IMR-90 (cell line): ENCODE results near the gene KANSL3. TPM values are rescaled to one million over a fixed set of nuclear protein-coding genes. Genes with fewer than 3 reads are reported as not detected.

Experiments used
- ATAC-seq: fragments of 200-7000 bp; cut with Tn5 transposase; 2 replicates; pipeline ENCODE4 v1.9.1; 2020; ENCODE audit warnings: low read depth, mild to moderate bottlenecking, moderate library complexity
- BruUV-seq: library from RNA; stranded (reverse); fragments of 400-500 nt; replicated peaks from 2 replicates; lab custom pipeline; 2021; lab: Mats Ljungman, UMichigan
- CTCF ChIA-PET: fragments of 300-600 bp; formaldehyde crosslinking; extraction: SDS; loops from one replicate; lab custom pipeline; 2021; ENCODE audit warnings: antibody characterized with exemption; lab: Yijun Ruan, JAX
- POLR2A ChIA-PET: fragments of 300-600 bp; sonication (Branson Sonifier 250); formaldehyde crosslinking; loops from one replicate; lab custom pipeline; 2022; ENCODE audit warnings: antibody characterized with exemption; ENCODE audit not compliant: unreplicated experiment; lab: Charles Lee
- DNase-seq: peaks from one replicate; pipeline ENCODE4 v3.0.0; 2013
- H2AFZ ChIP-seq: replicated peaks from 2 replicates; pipeline ENCODE3; 2013; ENCODE audit warnings: low read length, mild to moderate bottlenecking; ENCODE audit not compliant: poor library complexity
- H2AK5ac ChIP-seq: 2 replicates; pipeline ENCODE4 v1.6.1; 2013; ENCODE audit warnings: low read depth, low read length, inconsistent platforms
- H2AK9ac ChIP-seq: replicated peaks from 2 replicates; pipeline ENCODE3; 2013; ENCODE audit warnings: mild to moderate bottlenecking, low read depth, low read length, moderate library complexity; ENCODE audit not compliant: poor library complexity
- H2BK120ac ChIP-seq: 2 replicates; pipeline ENCODE4 v1.6.1; 2013; ENCODE audit warnings: low read depth, low read length, inconsistent platforms
- H2BK15ac ChIP-seq: 3 replicates; pipeline ENCODE4 v1.6.1; 2013; ENCODE audit warnings: low read depth, low read length, inconsistent platforms
- H2BK20ac ChIP-seq: 2 replicates; pipeline ENCODE4 v1.6.1; 2013; ENCODE audit warnings: low read depth, mild to moderate bottlenecking, inconsistent platforms, low read length, moderate library complexity
- H2BK5ac ChIP-seq: 2 replicates; pipeline ENCODE4 v1.6.1; 2013; ENCODE audit warnings: mild to moderate bottlenecking, low read depth, low read length, inconsistent platforms; ENCODE audit not compliant: poor library complexity, severe bottlenecking
- H3K14ac ChIP-seq: replicated peaks from 2 replicates; pipeline ENCODE4 v1.6.1; 2013; ENCODE audit warnings: low read depth, low read length, inconsistent platforms
- H3K18ac ChIP-seq: 2 replicates; pipeline ENCODE4 v1.6.1; 2013; ENCODE audit warnings: low read depth, low read length, control low read depth
- H3K23ac ChIP-seq: 2 replicates; pipeline ENCODE4 v1.6.1; 2013; ENCODE audit warnings: low read depth, low read length, inconsistent platforms
- H3K27ac ChIP-seq: 2 replicates; pipeline ENCODE4 v1.5.1; 2013; ENCODE audit warnings: mild to moderate bottlenecking, control low read depth, low read length; ENCODE audit not compliant: insufficient read depth
- H3K27me3 ChIP-seq: 2 replicates; pipeline ENCODE4 v1.6.1; 2013; ENCODE audit warnings: low read length; ENCODE audit not compliant: control insufficient read depth, insufficient read depth
- H3K36me3 ChIP-seq: 2 replicates; pipeline ENCODE4 v1.6.1; 2013; ENCODE audit warnings: low read length, mixed read lengths; ENCODE audit not compliant: control insufficient read depth, insufficient read depth
- H3K4ac ChIP-seq: 2 replicates; pipeline ENCODE4 v1.6.1; 2013; ENCODE audit warnings: low read depth, low read length, inconsistent platforms
- H3K4me1 ChIP-seq: 2 replicates; pipeline ENCODE4 v1.6.1; 2013; ENCODE audit warnings: low read length, mixed read lengths; ENCODE audit not compliant: control insufficient read depth, insufficient read depth
- H3K4me2 ChIP-seq: 2 replicates; pipeline ENCODE4 v1.6.1; 2013; ENCODE audit warnings: low read depth, mild to moderate bottlenecking, control low read depth, low read length, moderate library complexity
- H3K4me3 ChIP-seq: 2 replicates; pipeline ENCODE4 v1.5.1; 2013; ENCODE audit warnings: low read depth, mild to moderate bottlenecking, control low read depth, low read length, moderate library complexity; ENCODE audit not compliant: insufficient read depth
- H3K56ac ChIP-seq: 2 replicates; pipeline ENCODE4 v1.6.1; 2013; ENCODE audit warnings: low read length, inconsistent platforms; ENCODE audit not compliant: insufficient read depth; ENCODE audit errors: extremely low read depth
- H3K79me1 ChIP-seq, 2 experiments: 2 replicates each; pipeline ENCODE4 v1.6.1; 2013; ENCODE audit warnings: low read length in 2 of 2, inconsistent platforms in 1 of 2, low read depth in 1 of 2
- H3K9ac ChIP-seq: 2 replicates; pipeline ENCODE4 v1.6.1; 2013; ENCODE audit warnings: low read depth, low read length, control low read depth
- H3K9me1 ChIP-seq: 2 replicates; pipeline ENCODE4 v1.6.1; 2013; ENCODE audit warnings: low read length, inconsistent platforms; ENCODE audit not compliant: insufficient read depth
- H3K9me3 ChIP-seq: 2 replicates; pipeline ENCODE4 v1.6.1; 2013; ENCODE audit warnings: low read length; ENCODE audit not compliant: control insufficient read depth, insufficient read depth
- H4K20me1 ChIP-seq: 2 replicates; pipeline ENCODE4 v1.6.1; 2013; ENCODE audit warnings: low read length, inconsistent platforms; ENCODE audit not compliant: insufficient read depth
- H4K5ac ChIP-seq: 2 replicates; pipeline ENCODE4 v1.6.1; 2013; ENCODE audit warnings: mild to moderate bottlenecking, low read depth, low read length, control low read depth
- H4K8ac ChIP-seq, 2 experiments: 2 replicates each; pipeline ENCODE4 v1.6.1; 2013; ENCODE audit warnings: low read depth in 2 of 2, low read length in 2 of 2, control low read depth in 1 of 2, inconsistent platforms in 1 of 2
- H4K91ac ChIP-seq: 2 replicates; pipeline ENCODE4 v1.6.1; 2013; ENCODE audit warnings: low read depth, low read length, inconsistent platforms; ENCODE audit not compliant: insufficient read depth
- CEBPB ChIP-seq: IDR thresholded peaks from 2 replicates; pipeline ENCODE4 v1.6.1; 2012; ENCODE audit warnings: low read depth, low read length, improper control_type of control experiment
- NFE2L2 ChIP-seq: fragments of 150-350 bp; IDR thresholded peaks from 2 replicates; pipeline ENCODE4 v1.6.1; 2016; ENCODE audit warnings: low read depth, mild to moderate bottlenecking, low read length
- RAD21 ChIP-seq: IDR thresholded peaks from 2 replicates; pipeline ENCODE4 v1.6.1; 2012; ENCODE audit warnings: low read length, improper control_type of control experiment
- RCOR1 ChIP-seq: IDR thresholded peaks from 2 replicates; pipeline ENCODE4 v1.6.1; 2012; ENCODE audit warnings: mild to moderate bottlenecking, low read length, improper control_type of control experiment; ENCODE audit not compliant: insufficient replicate concordance
- RFX5 ChIP-seq: IDR thresholded peaks from 2 replicates; pipeline ENCODE4 v1.8.0; 2012; ENCODE audit warnings: low read depth, mild to moderate bottlenecking, low read length, moderate library complexity
- SMC3 ChIP-seq: fragments of 150-350 bp; IDR thresholded peaks from 2 replicates; pipeline ENCODE4 v1.6.1; 2016; ENCODE audit warnings: low read depth, mild to moderate bottlenecking, antibody characterized with exemption, low read length, moderate library complexity
- WGBS, 2 experiments: methylation state at CpG; one replicate each; pipeline versions ENCODE4 v1.1.5 to v1.1.7; 2013; ENCODE audit warnings: missing lambda C conversion rate in 2 of 2; ENCODE audit not compliant: insufficient read length in 1 of 2; ENCODE audit errors: extremely low coverage in 2 of 2; 5-methylcytosine and 5-hydroxymethylcytosine counted together
- dilution Hi-C: fragments of 300-500 bp; cut with HindIII; formaldehyde crosslinking; loops from one replicate; pipeline ENCODE4 v1.14.3; 2018; ENCODE audit warnings: low sequenced_read_pairs; ENCODE audit not compliant: unreplicated experiment
- in situ Hi-C: fragments of 300-500 bp; cut with MboI; formaldehyde crosslinking; loops from 3 replicates; pipeline ENCODE4 v1.14.3; 2019; ENCODE audit warnings: low sequenced_read_pairs, inconsistent platforms, mixed read lengths
- intact Hi-C: fragments of 100-400 bp; cut with micrococcal nuclease; formaldehyde crosslinking; loops from 2 replicates; pipeline ENCODE4 v1.10.0; 2022
- polyA plus RNA-seq, 3 experiments: library from polyadenylated mRNA; depleted of rRNA; stranded (reverse); fragments of >200 nt; gene quantifications; 2 replicates each; pipeline ENCODE4 v1.2.3, GENCODE V29; 2012; ENCODE audit warnings: low replicate concordance in 1 of 3
- total RNA-seq: library from RNA; depleted of rRNA; stranded (reverse); fragments of >200 nt; gene quantifications from 2 replicates; pipeline ENCODE4 v1.2.3, GENCODE V29; 2012

Gene KANSL3
- total and polyA plus RNA-seq, 2 of the 4 experiments (the other 2 are of a cell fraction), result 22.2 to 26.3 TPM

DNA sequence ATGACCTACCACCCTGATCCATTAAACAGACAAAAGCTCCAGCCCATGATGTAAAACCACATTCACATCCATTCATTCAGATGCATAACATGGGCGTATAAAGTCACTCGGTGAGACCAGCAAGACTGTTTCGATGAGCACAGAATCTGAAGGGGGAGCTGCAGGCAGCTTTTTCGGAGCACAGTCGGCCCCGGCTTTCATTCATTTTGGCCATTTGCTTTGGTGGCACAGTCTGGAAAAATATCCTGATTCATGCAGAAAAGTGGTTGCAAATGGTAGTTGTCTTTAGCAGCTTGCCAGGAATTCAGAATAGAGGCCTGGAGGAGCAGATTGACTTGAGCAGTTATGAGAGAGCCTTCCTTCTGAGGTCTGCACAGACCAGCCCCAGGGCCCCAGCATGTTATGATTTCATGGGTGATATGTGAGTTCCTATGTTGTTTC, 90.4 kb downstream of the KANSL3 start:
- Histone ChIP-seq H3K4me2 (no peak overlapping the region), H3K79me1 (peaks cover 10 to 24% of the 10 kb centered on the region in 2 experiments; a peak in 3 of 4 replicates), H2BK20ac (no peak overlapping the region), H3K14ac (no peak overlapping the region), H3K36me3 (peaks cover 28% of the 10 kb centered on the region), H3K56ac (no peak overlapping the region), H4K8ac (no peak overlapping the region), H3K4ac (no peak overlapping the region), H2BK120ac (no peak overlapping the region), H3K4me3 (no peak overlapping the region), H3K23ac (no peak overlapping the region), H2AFZ (no peak overlapping the region), H3K9ac (no peak overlapping the region), H4K91ac (no peak overlapping the region), H4K20me1 (peaks cover 8% of the 10 kb centered on the region), H3K9me1 (no peaks in the 10 kb centered on the region), H3K18ac (no peak overlapping the region), H2AK5ac (no peak overlapping the region), H4K5ac (no peak overlapping the region), H3K27ac (no peak overlapping the region), H2BK5ac (no peak overlapping the region), H3K27me3 (no peaks in the 10 kb centered on the region), H3K9me3 (no peaks in the 10 kb centered on the region), H2BK15ac (no peak overlapping the region), H2AK9ac (peak overlapping the region; percentile 1), H3K4me1 (peaks cover 5% of the 10 kb centered on the region; the same call in 1 of the 2 replicates)
- ATAC-seq (peak; percentile 56), DNase-seq (peak; percentile 58)
- intact Hi-C loops, result no loop called here
- in situ Hi-C loops, result no loop called here
- TF ChIP-seq RAD21 (no peak), RCOR1 (no peak), SMC3 (no peak), RFX5 (no peak), CEBPB (no peak), NFE2L2 (no peak)
- BruUV-seq, result no TSS peak
- dilution Hi-C loops, result no loop called here
- POLR2A ChIA-PET, result interaction anchor here (0.6 kb wide), 1 partner anchor 217 kb away, joined by 4 read pairs; no protein-coding TSS in a partner anchor
- CTCF ChIA-PET, result interaction anchor here (0.6 to 0.9 kb wide), 2 partner anchors 177 to 556 kb away, joined by 3 to 5 read pairs; partner anchors contain the start of gene ANKRD36C
- whole genome bisulfite sequencing, 2 experiments, result 68% methylated on average over 6 of the region's 6 CpGs; no CpG with 5 or more reads in 1 of the 2 experiments
